Ovary (tissue), 3 donors: ENCODE data around the gene PLB1.

ENCODE experiments used
- CTCF ChIP-seq, 3 donors: fragments of 450-650 bp in 2 of 3; fragments of 200-600 bp in 1 of 3; IDR thresholded peaks; one replicate each; pipeline versions ENCODE4 v1.5.1 to v1.8.0; 2016 to 2022; ENCODE audit warnings: antibody characterized with exemption in 3 of 3, mild to moderate bottlenecking in 1 of 3
- POLR2A ChIP-seq: fragments of 450-650 bp; IDR thresholded peaks from one replicate; pipeline ENCODE4 v1.6.1; 2017; ENCODE audit warnings: antibody characterized with exemption, mild to moderate bottlenecking, moderate library complexity
- donor health status: DM: no; HTN: no; CAD: no.

- no peak for TF ChIP-seq CTCF (IDR thresholded peaks at IDR 0.05)
- no peak for TF ChIP-seq POLR2A
Measured at GRCh38 chr2:28678175-28678855, 182.5 kb downstream of the PLB1 start.
